ENCODE results near the gene DBN1. TPM values are rescaled to one million over a fixed set of nuclear protein-coding genes. Genes with fewer than 3 reads are reported as not detected.
A peak's percentile ranks its signal among the peaks of the same experiment; 100 is the strongest.

DBN1 gene
- total RNA-seq, 2 experiments from 2014 or later = 4.9 to 5.0 TPM

- no peaks in the 10 kb centered on the region for H3K27me3 Mint-ChIP-seq
- no peaks in the 10 kb centered on the region for H3K9me3 Mint-ChIP-seq
- DNase-seq = no peak
- H3K36me3 Mint-ChIP-seq (ENCODE audit: low read depth) = peaks cover 26% of the 10 kb centered on the region
- no peak overlapping the region for H3K4me3 Mint-ChIP-seq
- H3K4me1 Mint-ChIP-seq = peaks cover 9% of the 10 kb centered on the region
- no peak overlapping the region for H3K27ac Mint-ChIP-seq
- ChIA-PET CTCF (no interaction called here), POLR2A (no interaction called here)
Observed at GRCh38 chr5:177483994-177484901, 10.8 kb upstream of the DBN1 start.

GRCh38 chr5:177483042-177483441, 9.6 kb upstream of the DBN1 start:
- ChIA-PET CTCF (interaction anchor here (1.5 kb wide), 1 partner anchor 26 kb away, joined by 3 read pairs; no protein-coding TSS in a partner anchor), POLR2A (no interaction called here)
- Mint-ChIP-seq H3K27me3 (no peaks in the 10 kb centered on the region), H3K27ac (no peak overlapping the region), H3K36me3 (ENCODE audit: low read depth) (peaks cover 24% of the 10 kb centered on the region), H3K4me3 (no peak overlapping the region), H3K4me1 (peaks cover 20% of the 10 kb centered on the region), H3K9me3 (no peaks in the 10 kb centered on the region)
- DNase-seq = no peak

DNA sequence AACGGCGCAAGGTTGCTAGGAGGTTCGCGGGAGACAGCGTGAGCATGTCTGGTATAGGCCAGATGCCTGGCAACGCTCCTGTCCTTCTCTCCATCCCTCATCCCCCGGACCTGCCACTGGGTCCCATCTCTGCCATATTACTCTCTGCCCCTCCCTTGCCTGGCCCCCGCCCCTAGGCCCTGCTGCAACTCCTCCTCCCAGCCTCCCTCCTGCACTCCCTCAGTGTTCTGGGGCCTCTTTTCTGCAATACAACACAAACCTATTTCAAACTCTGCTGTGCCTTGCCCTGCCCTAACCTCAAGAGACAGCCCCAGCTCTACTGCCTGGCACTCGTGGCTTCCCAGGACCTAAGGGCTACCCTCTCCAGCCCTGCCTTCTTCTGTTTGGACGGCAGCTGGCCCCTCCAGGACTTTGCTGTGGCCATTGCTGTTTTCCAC, 8.9 kb upstream of the DBN1 start:
- Mint-ChIP-seq H3K4me1 (peaks cover 20% of the 10 kb centered on the region), H3K27me3 (no peaks in the 10 kb centered on the region), H3K9me3 (no peaks in the 10 kb centered on the region), H3K36me3 (ENCODE audit: low read depth) (peaks cover 20% of the 10 kb centered on the region), H3K4me3 (no peak overlapping the region), H3K27ac (no peak overlapping the region)
- no peak for DNase-seq
- POLR2A ChIA-PET = no interaction called here
- CTCF ChIA-PET = interaction anchor here (0.7 to 1.5 kb wide), 3 partner anchors 14 to 249 kb away, joined by 3 read pairs; no protein-coding TSS in a partner anchor

- peaks cover 9% of the 10 kb centered on the region for H3K36me3 Mint-ChIP-seq (ENCODE audit: low read depth)
- CTCF ChIA-PET = interaction anchor here (1.1 to 1.4 kb wide), 2 partner anchors 76 to 170 kb away, joined by 3 read pairs; no protein-coding TSS in a partner anchor
Observed at GRCh38 chr5:177479774-177480173, 6.3 kb upstream of the DBN1 start.

GRCh38 chr5:177478711-177479646, 5.5 kb upstream of the DBN1 start:
- Mint-ChIP-seq H3K4me3 (no peak overlapping the region), H3K27me3 (peaks cover 17% of the 10 kb centered on the region), H3K27ac (peak overlapping the region; percentile 82), H3K36me3 (ENCODE audit: low read depth) (peaks cover 6% of the 10 kb centered on the region), H3K9me3 (no peaks in the 10 kb centered on the region), H3K4me1 (peaks cover 34% of the 10 kb centered on the region)
- CTCF ChIA-PET = interaction anchor here (0.9 to 2.5 kb wide), 6 partner anchors 14 to 169 kb away, joined by 3 to 9 read pairs (median 4); no protein-coding TSS in a partner anchor
- DNase-seq = peak; percentile 39
- POLR2A ChIA-PET = interaction anchor here (1.4 kb wide), 1 partner anchor 18 kb away, joined by 5 read pairs; the partner anchor contains the start of gene PDLIM7

More at GRCh38 chr5:177479774-177480173, 6.3 kb upstream of the DBN1 start:
- Mint-ChIP-seq H3K9me3 (no peaks in the 10 kb centered on the region), H3K4me3 (no peak overlapping the region), H3K4me1 (peaks cover 30% of the 10 kb centered on the region), H3K27me3 (peaks cover 9% of the 10 kb centered on the region), H3K27ac (peak overlapping the region; percentile 42)
- DNase-seq = no peak
- POLR2A ChIA-PET = no interaction called here

GRCh38 chr5:177477701-177478477, 4.5 kb upstream of the DBN1 start:
- peaks cover 4% of the 10 kb centered on the region for H3K36me3 Mint-ChIP-seq (ENCODE audit: low read depth)
- peaks cover 19% of the 10 kb centered on the region for H3K27me3 Mint-ChIP-seq

DNA sequence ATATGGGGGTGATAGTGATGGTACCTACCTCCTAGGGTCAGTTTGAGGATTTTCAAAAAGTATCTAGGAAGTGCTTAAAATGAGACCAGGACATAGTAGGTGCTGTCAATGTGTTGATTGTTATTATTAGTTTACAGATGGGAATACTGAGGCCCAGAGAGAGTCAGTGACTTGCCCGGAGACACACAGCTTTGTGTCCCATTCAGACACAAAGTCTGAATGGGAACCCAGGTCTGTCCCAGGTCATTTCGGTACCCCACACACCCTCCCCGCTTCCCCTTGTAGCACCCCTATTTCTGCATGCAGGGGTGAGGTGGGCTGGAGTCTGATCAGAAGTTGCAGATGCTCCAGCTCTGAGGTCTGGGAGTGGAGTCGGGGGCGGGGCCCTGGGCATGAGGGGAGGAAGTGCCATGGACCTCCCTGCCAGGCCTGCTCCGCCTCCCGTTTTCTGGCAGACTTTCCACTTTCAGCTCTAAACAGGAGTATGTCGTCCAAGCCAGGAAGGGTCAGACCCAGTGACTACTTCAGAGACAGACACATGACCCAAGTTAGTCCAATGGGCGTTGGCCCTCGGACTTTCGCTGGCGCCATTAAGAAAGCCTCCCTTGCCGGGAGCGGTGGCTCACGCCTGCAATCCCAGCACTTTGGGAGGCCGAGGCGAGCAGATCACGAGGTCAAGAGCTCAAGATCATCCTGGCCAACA, 3.2 kb upstream of the DBN1 start:
- no peak overlapping the region for H3K4me3 Mint-ChIP-seq
- H3K36me3 Mint-ChIP-seq (ENCODE audit: low read depth) = peaks cover 4% of the 10 kb centered on the region
- H3K4me1 Mint-ChIP-seq = peaks cover 41% of the 10 kb centered on the region
- H3K27ac Mint-ChIP-seq = no peak overlapping the region
- DNase-seq = no peak
- H3K9me3 Mint-ChIP-seq = no peaks in the 10 kb centered on the region
- peaks cover 23% of the 10 kb centered on the region for H3K27me3 Mint-ChIP-seq
- POLR2A ChIA-PET = interaction anchor here (0.8 to 1.1 kb wide), 2 partner anchors 31 to 38 kb away, joined by 3 read pairs; no protein-coding TSS in a partner anchor
- CTCF ChIA-PET = interaction anchor here (1.3 to 2.5 kb wide), 2 partner anchors 16 to 21 kb away, joined by 5 to 9 read pairs; no protein-coding TSS in a partner anchor

More at GRCh38 chr5:177477701-177478477, 4.5 kb upstream of the DBN1 start:
- no peak for DNase-seq
- no peaks in the 10 kb centered on the region for H3K9me3 Mint-ChIP-seq
- peaks cover 36% of the 10 kb centered on the region for H3K4me1 Mint-ChIP-seq
- CTCF ChIA-PET = interaction anchor here (0.9 to 2.5 kb wide), 5 partner anchors 15 to 87 kb away, joined by 3 to 9 read pairs (median 4); no protein-coding TSS in a partner anchor
- POLR2A ChIA-PET = interaction anchor here (0.8 to 1.4 kb wide), 2 partner anchors 18 to 19 kb away, joined by 3 to 5 read pairs; partner anchors contain the start of gene PDLIM7
- no peak overlapping the region for H3K4me3 Mint-ChIP-seq
- H3K27ac Mint-ChIP-seq = no peak overlapping the region

DNA sequence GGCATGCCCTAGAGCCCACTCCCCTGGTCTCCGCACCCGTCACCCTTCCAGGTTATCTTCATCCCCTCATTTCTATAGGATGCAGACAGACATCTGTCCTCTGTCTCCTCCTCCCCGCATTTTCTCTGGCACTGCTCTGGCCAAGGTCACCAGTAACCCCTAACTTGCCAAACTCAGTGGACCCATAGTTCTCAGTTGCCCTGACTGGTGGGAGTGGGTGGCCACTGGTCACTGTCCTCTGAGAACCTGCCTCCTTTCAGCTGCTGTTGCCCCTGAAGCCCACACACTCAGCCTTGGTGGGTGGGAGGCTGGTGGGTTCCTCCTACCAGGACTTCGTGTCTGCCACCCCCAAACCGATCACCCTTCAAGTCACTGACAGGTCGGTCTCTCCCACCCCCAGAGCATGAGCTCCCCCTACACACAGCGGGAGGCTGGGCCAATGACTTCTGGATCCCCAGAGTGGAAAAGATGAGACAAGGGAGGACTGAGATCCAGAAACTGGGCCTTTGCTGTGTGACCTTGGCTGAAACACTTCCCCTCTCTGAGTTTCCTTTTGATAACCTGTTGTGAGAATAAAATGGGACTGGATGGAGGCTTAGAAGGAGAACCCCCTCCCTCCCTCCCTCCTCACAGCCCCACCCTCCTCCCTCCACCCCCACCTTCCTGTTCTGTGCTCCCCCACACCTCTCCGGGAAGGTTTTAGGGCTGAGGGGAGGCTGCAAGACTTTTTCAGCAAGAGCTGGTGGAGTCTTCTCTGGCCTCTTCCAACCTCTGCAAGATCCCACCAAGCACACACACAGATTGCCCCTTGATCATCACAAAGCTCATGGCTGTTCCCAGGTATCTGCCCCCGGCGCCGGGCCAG, 2.4 kb upstream of the DBN1 start:
- ChIA-PET POLR2A (interaction anchor here (0.8 to 1.1 kb wide), 2 partner anchors 30 to 39 kb away, joined by 3 read pairs; no protein-coding TSS in a partner anchor), CTCF (interaction anchor here (0.6 to 1.3 kb wide), 3 partner anchors 20 to 81 kb away, joined by 3 to 5 read pairs (median 3); no protein-coding TSS in a partner anchor)
- Mint-ChIP-seq H3K27me3 (peaks cover 23% of the 10 kb centered on the region), H3K36me3 (ENCODE audit: low read depth) (peaks cover 4% of the 10 kb centered on the region), H3K4me1 (peaks cover 47% of the 10 kb centered on the region), H3K4me3 (no peak overlapping the region), H3K9me3 (no peaks in the 10 kb centered on the region), H3K27ac (no peak overlapping the region)
- DNase-seq = no peak

DNA sequence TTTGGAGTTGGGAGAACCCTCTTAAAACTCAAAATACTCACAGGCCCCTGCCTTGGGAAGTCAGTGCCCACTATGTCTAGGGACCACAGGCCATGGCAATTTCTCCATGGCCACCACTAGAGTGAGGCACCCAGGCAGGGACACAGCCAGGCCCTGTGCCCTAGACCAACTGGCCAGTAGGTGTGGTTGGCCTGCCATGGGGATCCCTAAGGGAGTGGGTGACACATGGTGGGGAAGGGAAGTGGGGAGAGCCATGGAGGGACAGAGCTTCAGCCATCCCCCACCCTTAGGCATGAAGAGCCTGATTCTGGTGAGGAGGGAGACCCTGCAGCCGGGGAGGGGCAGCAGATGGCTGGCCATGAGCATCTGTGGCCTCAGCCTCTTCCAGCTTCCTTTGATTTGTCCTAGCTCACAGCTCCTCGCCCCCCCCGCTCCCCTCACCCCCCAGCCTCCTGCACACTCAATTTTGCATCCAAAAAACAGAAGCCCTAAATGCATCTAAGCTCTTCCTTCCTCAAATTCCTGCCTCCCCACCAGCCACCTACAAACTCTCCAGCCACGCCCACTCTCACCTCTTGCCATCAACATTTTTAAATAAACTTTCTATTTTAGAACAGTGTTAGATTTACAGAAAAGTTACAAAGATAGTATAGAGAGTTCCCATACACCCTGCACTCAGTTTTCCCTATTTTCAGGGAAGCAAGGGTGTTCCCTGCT, 1.6 kb upstream of the DBN1 start:
- H3K9me3 Mint-ChIP-seq = no peaks in the 10 kb centered on the region
- H3K27me3 Mint-ChIP-seq = peaks cover 25% of the 10 kb centered on the region
- H3K4me1 Mint-ChIP-seq = peaks cover 49% of the 10 kb centered on the region
- no peak overlapping the region for H3K27ac Mint-ChIP-seq
- no peak for DNase-seq
- H3K4me3 Mint-ChIP-seq = peak overlapping the region; percentile 32
- ChIA-PET CTCF (interaction anchor here (0.7 kb wide), 1 partner anchor 21 kb away, joined by 3 read pairs; no protein-coding TSS in a partner anchor), POLR2A (interaction anchor here (0.8 to 1.7 kb wide), 2 partner anchors 18 to 22 kb away, joined by 3 to 4 read pairs; no protein-coding TSS in a partner anchor)
- H3K36me3 Mint-ChIP-seq (ENCODE audit: low read depth) = peaks cover 4% of the 10 kb centered on the region

DNA sequence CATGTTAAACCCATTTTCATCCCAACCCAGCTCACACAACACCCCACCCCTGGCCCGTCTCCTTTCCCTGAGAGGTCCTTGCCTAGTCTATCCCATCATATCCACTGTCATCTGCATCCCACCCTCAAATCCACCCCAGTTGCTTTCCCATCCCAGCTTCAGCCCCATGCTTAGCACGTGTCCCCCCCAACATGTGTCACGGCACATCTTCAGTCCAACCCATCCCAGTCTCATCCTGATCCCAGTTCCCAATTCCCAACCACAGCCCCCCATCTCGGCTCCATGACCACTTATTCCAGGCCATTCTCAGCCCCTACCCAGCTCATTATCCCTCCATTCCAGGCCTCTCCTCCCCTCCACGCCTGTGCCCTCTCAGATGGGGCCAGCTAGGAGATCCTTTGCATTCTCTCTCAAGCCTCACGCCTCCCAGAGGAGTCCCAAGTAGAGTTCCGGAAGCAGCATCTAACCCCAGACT, 605 bp upstream of the DBN1 start:
- H3K9me3 Mint-ChIP-seq = no peaks in the 10 kb centered on the region
- POLR2A ChIA-PET = interaction anchor here (0.8 to 1.7 kb wide), 2 partner anchors 19 to 22 kb away, joined by 3 to 4 read pairs; no protein-coding TSS in a partner anchor
- H3K27me3 Mint-ChIP-seq = peaks cover 25% of the 10 kb centered on the region
- peaks cover 39% of the 10 kb centered on the region for H3K4me1 Mint-ChIP-seq
- no peak overlapping the region for H3K27ac Mint-ChIP-seq
- H3K4me3 Mint-ChIP-seq = peak overlapping the region; percentile 68
- DNase-seq = no peak
- no peaks in the 10 kb centered on the region for H3K36me3 Mint-ChIP-seq (ENCODE audit: low read depth)
- CTCF ChIA-PET = no interaction called here

All from activated CD4-positive, alpha-beta memory T cell treated with anti-CD3 and anti-CD28 coated beads, Interleukin-2, amount 10 ng/mL, durations not matched to agents 7 days and 5 days (primary cell).